ENCODE results near the gene AUTS2.

Gene AUTS2

GRCh38 chr7:69787736-69788431, 189.6 kb downstream of the AUTS2 start:
- no peak for TF ChIP-seq CTCF (IDR thresholded peaks at IDR 0.05)

GRCh38 chr7:69789563-69789962, 191.3 kb downstream of the AUTS2 start:
- no peak for TF ChIP-seq CTCF (IDR thresholded peaks at IDR 0.05)

- no peak for TF ChIP-seq CTCF (IDR thresholded peaks at IDR 0.05)
These were observed 192.9 kb downstream of the AUTS2 start for GRCh38 chr7:69790977-69791724.

GRCh38 chr7:69791739-69792138, 193.5 kb downstream of the AUTS2 start:
- no peak for TF ChIP-seq CTCF (IDR thresholded peaks at IDR 0.05)

GRCh38 chr7:69795932-69796331, 197.7 kb downstream of the AUTS2 start:
- no peak for TF ChIP-seq CTCF (IDR thresholded peaks at IDR 0.05)

GRCh38 chr7:69796416-69796815, 198.1 kb downstream of the AUTS2 start:
- TF ChIP-seq CTCF (IDR thresholded peaks at IDR 0.05) = no peak

GRCh38 chr7:69799048-69799697, 200.9 kb downstream of the AUTS2 start:
- TF ChIP-seq CTCF (IDR thresholded peaks at IDR 0.05) = no peak

Measured in LNCAP (cell line).